Measurements from ENCODE around the gene PODN.

The PODN gene

DNA sequence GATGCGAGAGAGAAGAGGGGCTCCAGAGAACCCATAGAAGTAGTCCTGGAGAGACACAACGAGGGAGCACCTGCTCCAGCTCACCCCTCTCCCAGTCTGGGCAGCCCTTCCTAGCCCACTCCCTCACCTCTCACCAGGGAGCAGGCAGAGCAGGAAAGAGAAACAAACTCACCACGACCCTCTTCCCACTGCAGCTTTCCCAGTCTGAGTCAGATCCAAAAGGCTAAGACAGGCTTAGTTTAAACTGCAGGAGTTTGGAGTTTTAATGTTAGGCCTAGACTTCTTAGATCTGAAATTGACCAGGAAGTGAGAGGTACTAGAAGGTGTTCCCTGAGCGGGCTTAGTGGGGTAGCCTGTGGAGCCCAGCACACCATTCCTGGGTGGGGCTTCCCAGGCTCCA, 50.8 kb downstream of the PODN start:
- Histone ChIP-seq H3K9ac (no peak overlapping the region), H3K36me3 (ENCODE audit: insufficient read depth) (no peaks in the 10 kb centered on the region), H3K4me3 (IDR thresholded peaks at IDR 0.05; ENCODE audit: insufficient read depth, low read depth, low read length) (no peak overlapping the region), H3K4me2 (no peak overlapping the region), H2AFZ (ENCODE audit: low read depth) (no peak overlapping the region), H3K27me3 (ENCODE audit: insufficient read depth, low read depth) (no peaks in the 10 kb centered on the region), H4K20me1 (ENCODE audit: insufficient read depth) (no peaks in the 10 kb centered on the region), H3K27ac (no peak overlapping the region), H3K79me2 (ENCODE audit: insufficient read depth, low read depth) (no peaks in the 10 kb centered on the region), H3K4me1 (ENCODE audit: low read depth, poor library complexity, severe bottlenecking) (no peaks in the 10 kb centered on the region)
- TF ChIP-seq, protein P1, sequence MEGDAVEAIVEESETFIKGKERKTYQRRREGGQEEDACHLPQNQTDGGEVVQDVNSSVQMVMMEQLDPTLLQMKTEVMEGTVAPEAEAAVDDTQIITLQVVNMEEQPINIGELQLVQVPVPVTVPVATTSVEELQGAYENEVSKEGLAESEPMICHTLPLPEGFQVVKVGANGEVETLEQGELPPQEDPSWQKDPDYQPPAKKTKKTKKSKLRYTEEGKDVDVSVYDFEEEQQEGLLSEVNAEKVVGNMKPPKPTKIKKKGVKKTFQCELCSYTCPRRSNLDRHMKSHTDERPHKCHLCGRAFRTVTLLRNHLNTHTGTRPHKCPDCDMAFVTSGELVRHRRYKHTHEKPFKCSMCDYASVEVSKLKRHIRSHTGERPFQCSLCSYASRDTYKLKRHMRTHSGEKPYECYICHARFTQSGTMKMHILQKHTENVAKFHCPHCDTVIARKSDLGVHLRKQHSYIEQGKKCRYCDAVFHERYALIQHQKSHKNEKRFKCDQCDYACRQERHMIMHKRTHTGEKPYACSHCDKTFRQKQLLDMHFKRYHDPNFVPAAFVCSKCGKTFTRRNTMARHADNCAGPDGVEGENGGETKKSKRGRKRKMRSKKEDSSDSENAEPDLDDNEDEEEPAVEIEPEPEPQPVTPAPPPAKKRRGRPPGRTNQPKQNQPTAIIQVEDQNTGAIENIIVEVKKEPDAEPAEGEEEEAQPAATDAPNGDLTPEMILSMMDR (conservative IDR thresholded peaks at IDR 0.05; ENCODE audit: low read depth, low read length) = no peak

DNA sequence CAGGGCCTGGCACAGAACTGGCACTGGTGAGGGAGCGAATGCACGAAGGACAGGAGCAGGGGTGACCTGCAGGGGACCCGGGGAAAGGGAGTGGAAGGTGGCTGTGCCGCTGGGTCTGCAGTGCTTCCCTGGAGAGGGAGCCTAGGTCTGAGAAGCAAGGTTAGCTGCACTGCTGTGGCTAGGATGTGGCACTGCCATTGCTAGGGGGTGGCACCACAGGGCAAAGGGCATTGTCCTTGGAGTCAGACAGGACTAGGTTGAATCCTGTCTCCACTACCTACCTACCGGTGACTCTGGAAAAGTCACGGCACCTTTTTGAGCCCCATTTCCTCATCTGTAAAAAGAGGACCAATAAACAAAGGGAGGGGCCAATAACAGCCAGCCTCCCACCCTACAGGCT, 52.1 kb downstream of the PODN start:
- no peaks in the 10 kb centered on the region for H3K79me2 ChIP-seq (ENCODE audit: insufficient read depth, low read depth)
- no peaks in the 10 kb centered on the region for H3K36me3 ChIP-seq (ENCODE audit: insufficient read depth)
- H3K4me2 ChIP-seq = no peak overlapping the region
- no peak overlapping the region for H2AFZ ChIP-seq (ENCODE audit: low read depth)
- no peak overlapping the region for H3K4me3 ChIP-seq (IDR thresholded peaks at IDR 0.05; ENCODE audit: insufficient read depth, low read depth, low read length)
- no peak overlapping the region for H3K27ac ChIP-seq
- H4K20me1 ChIP-seq (ENCODE audit: insufficient read depth) = no peaks in the 10 kb centered on the region
- TF ChIP-seq, protein P1 (conservative IDR thresholded peaks at IDR 0.05; ENCODE audit: low read depth, low read length) = no peak
- H3K4me1 ChIP-seq (ENCODE audit: low read depth, poor library complexity, severe bottlenecking) = no peaks in the 10 kb centered on the region
- H3K27me3 ChIP-seq (ENCODE audit: insufficient read depth, low read depth) = no peaks in the 10 kb centered on the region
- H3K9ac ChIP-seq = no peak overlapping the region

DNA sequence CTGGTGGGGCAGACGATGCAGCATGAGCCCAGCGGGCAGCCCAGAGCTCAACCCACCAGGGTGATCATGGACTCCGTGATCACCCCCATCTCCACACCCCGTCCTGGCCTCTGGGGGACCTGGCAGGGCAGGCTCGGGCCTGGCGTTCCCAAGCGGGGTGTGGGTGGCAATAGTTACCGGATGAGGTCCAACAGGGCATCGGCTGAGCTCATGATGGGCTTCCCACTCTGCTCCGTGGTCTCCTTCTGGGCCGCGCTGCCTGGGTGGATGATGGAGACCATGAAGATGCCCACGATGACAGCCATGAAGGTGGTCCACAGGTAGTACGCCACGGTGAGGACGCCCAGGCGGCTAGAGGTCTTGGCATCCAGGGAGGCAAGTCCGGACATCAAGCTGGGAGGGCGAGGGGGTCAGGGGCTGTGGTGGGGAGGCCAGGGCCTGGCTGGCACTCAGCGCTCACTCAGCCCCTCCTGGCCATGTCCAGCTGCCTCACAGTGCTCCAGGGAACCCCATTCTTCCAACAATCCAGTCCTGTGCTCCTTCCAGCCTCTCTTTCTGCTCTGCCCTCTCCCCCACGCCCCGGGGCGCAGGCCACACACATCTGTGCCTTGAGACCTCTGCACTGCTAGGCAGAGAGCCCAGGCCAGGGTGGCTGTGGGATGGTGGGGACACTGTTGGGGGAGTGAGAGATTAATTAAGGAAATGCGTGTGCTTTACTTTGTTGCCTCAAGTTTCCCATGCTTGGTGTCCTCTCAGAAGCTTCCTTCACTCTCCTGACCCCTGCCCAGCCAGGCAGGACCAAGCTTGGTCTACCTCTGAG, 52.8 kb downstream of the PODN start:
- Histone ChIP-seq H2AFZ (ENCODE audit: low read depth) (no peak overlapping the region), H3K27ac (no peak overlapping the region), H3K9ac (no peak overlapping the region), H3K79me2 (ENCODE audit: insufficient read depth, low read depth) (no peaks in the 10 kb centered on the region), H3K36me3 (ENCODE audit: insufficient read depth) (no peaks in the 10 kb centered on the region), H4K20me1 (ENCODE audit: insufficient read depth) (no peaks in the 10 kb centered on the region), H3K27me3 (ENCODE audit: insufficient read depth, low read depth) (no peaks in the 10 kb centered on the region), H3K4me3 (IDR thresholded peaks at IDR 0.05; ENCODE audit: insufficient read depth, low read depth, low read length) (no peak overlapping the region), H3K4me1 (ENCODE audit: low read depth, poor library complexity, severe bottlenecking) (no peaks in the 10 kb centered on the region), H3K4me2 (no peak overlapping the region)
- TF ChIP-seq, protein P1 (conservative IDR thresholded peaks at IDR 0.05; ENCODE audit: low read depth, low read length) = no peak

DNA sequence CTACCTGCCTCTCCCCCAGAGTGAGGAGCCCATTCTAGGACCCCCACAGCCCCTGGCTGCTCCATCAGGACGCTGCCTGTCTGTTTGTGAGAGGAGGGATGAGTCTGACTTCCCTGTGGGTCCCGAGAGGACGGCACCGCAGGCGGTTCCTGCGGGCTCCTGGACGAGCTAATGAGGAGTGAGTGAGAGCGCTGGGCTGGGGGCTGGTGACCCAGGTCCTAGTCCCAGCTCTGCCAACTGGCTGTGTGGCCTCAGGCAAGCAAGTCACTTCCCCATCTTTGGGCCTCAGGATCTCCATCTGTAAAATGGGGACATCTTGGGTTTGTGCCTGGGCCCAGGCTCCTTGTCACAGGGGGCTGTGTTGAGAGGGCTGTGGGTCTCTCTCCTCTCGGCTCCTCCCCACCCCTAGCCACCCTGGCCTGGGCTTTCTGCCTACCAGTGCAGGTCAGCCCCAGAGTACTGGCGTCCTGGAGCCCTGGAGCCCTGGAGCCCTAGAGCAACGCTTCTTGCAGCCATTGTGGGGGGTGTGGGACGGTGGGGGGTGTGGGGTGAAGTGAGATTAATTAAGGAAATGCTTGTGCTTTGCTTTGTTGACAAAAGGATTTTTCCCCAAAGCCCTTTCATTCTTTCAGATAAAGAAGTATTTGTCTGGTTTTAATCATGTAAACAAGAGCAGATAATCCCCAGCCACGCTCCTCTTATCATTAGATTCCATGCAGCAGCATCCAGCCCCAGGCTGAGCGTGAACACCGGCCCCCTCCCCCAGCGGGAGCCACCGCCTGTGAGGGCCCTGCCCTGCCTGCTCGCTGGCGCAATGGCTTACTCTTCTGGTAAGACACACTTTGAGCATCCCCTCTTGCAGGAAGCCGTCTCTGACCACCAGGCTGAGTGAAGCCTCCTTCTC, 53.6 kb downstream of the PODN start:
- Histone ChIP-seq H3K27me3 (ENCODE audit: insufficient read depth, low read depth) (no peaks in the 10 kb centered on the region), H3K4me1 (ENCODE audit: low read depth, poor library complexity, severe bottlenecking) (no peaks in the 10 kb centered on the region), H3K36me3 (ENCODE audit: insufficient read depth) (no peaks in the 10 kb centered on the region), H3K9ac (no peak overlapping the region), H3K4me3 (IDR thresholded peaks at IDR 0.05; ENCODE audit: insufficient read depth, low read depth, low read length) (no peak overlapping the region), H3K79me2 (ENCODE audit: insufficient read depth, low read depth) (no peaks in the 10 kb centered on the region), H3K27ac (no peak overlapping the region), H2AFZ (ENCODE audit: low read depth) (no peak overlapping the region), H3K4me2 (no peak overlapping the region), H4K20me1 (ENCODE audit: insufficient read depth) (no peaks in the 10 kb centered on the region)
- TF ChIP-seq, protein P1 (conservative IDR thresholded peaks at IDR 0.05; ENCODE audit: low read depth, low read length) = no peak
